PC-9 (cell line): ENCODE results near the gene FERMT3. TPM values are rescaled to one million over a fixed set of nuclear protein-coding genes. Genes with fewer than 3 reads are reported as not detected.
A peak's percentile ranks its signal among the peaks of the same experiment; 100 is the strongest.

Source experiments
- BruUV-seq: library from RNA; stranded (reverse); fragments of 400-500 nt; replicated peaks from 2 replicates; lab custom pipeline; 2021; lab: Mats Ljungman, UMichigan
- CTCF ChIA-PET: fragments of 300-600 bp; sonication (Branson Sonifier 250); formaldehyde crosslinking; loops from one replicate; lab custom pipeline; 2022; ENCODE audit warnings: antibody characterized with exemption; lab: Charles Lee
- POLR2A ChIA-PET: fragments of 300-600 bp; sonication (Branson Sonifier 250); formaldehyde crosslinking; loops from one replicate; lab custom pipeline; 2022; ENCODE audit warnings: antibody characterized with exemption; ENCODE audit not compliant: unreplicated experiment; lab: Charles Lee
- DNase-seq, 2 experiments: peaks; one replicate each; pipeline versions ENCODE4 v3.0.0 to v3.0.0-alpha.2; 2015 to 2022; ENCODE audit warnings: mixed read lengths in 1 of 2
- H2AFZ ChIP-seq: fragments of 200-600 bp; sonication (generic); 2 replicates; pipeline ENCODE4 v1.8.1; 2017; ENCODE audit warnings: antibody characterized with exemption
- H3F3A ChIP-seq: fragments of 200-600 bp; sonication (generic); 2 replicates; pipeline ENCODE4 v1.8.1; 2017; ENCODE audit warnings: antibody characterized with exemption, mild to moderate bottlenecking, low read depth; ENCODE audit not compliant: insufficient read depth
- H3K27ac ChIP-seq: fragments of 200-600 bp; sonication (generic); 2 replicates; pipeline ENCODE4 v1.6.1; 2016; ENCODE audit warnings: mixed run types
- H3K27me3 ChIP-seq: fragments of 200-600 bp; sonication (generic); 2 replicates; pipeline ENCODE4 v1.6.1; 2016; ENCODE audit warnings: low read depth, mixed run types; ENCODE audit not compliant: insufficient read depth
- H3K36me3 ChIP-seq: fragments of 200-600 bp; sonication (generic); 2 replicates; pipeline ENCODE4 v1.6.1; 2016; ENCODE audit warnings: low read depth, mixed run types
- H3K4me1 ChIP-seq: fragments of 200-600 bp; sonication (generic); replicated peaks from 2 replicates; pipeline ENCODE4 v1.6.1; 2016; ENCODE audit warnings: mixed run types; ENCODE audit not compliant: insufficient read depth
- H3K4me2 ChIP-seq: fragments of 200-600 bp; sonication (generic); 2 replicates; pipeline ENCODE4 v1.6.1; 2017; ENCODE audit warnings: mixed run types
- H3K4me3 ChIP-seq: fragments of 200-600 bp; sonication (generic); 2 replicates; pipeline ENCODE4 v1.6.1; 2016; ENCODE audit warnings: mixed run types
- H3K79me2 ChIP-seq: fragments of 200-600 bp; sonication (generic); 2 replicates; pipeline ENCODE4 v1.6.1; 2017; ENCODE audit warnings: low read depth, mixed run types
- H3K9me2 ChIP-seq: fragments of 200-600 bp; sonication (generic); 2 replicates; pipeline ENCODE4 v1.8.1; 2017; ENCODE audit warnings: mild to moderate bottlenecking; ENCODE audit not compliant: insufficient read depth
- H3K9me3 ChIP-seq: fragments of 200-600 bp; sonication (generic); 2 replicates; pipeline ENCODE4 v1.8.1; 2016; ENCODE audit warnings: low read depth; ENCODE audit not compliant: insufficient read depth
- H4K20me1 ChIP-seq: fragments of 200-600 bp; sonication (generic); 2 replicates; pipeline ENCODE4 v1.8.1; 2017; ENCODE audit not compliant: insufficient read depth
- EZH2 ChIP-seq: fragments of 200-600 bp; sonication (generic); IDR thresholded peaks from 2 replicates; pipeline ENCODE4 v1.8.0; 2017; ENCODE audit warnings: antibody characterized with exemption, low read depth
- intact Hi-C: fragments of 100-400 bp; cut with micrococcal nuclease; formaldehyde crosslinking; loops from one replicate; pipeline ENCODE4 v1.10.0; 2022; ENCODE audit not compliant: unreplicated experiment
- total RNA-seq: library from RNA; stranded (reverse); gene quantifications from 2 replicates; pipeline ENCODE4 v1.2.3, GENCODE V29; 2021
- TF ChIP-seq, protein P1 (sequence below): fragments of 200-600 bp; sonication (generic); conservative IDR thresholded peaks from 2 replicates; pipeline ENCODE4 v1.6.1; 2017; ENCODE audit warnings: mixed run types, antibody characterized with exemption, mild to moderate bottlenecking, moderate library complexity

The FERMT3 gene
- total RNA-seq, 1 experiment from 2014 or later: 5.0 TPM

DNA sequence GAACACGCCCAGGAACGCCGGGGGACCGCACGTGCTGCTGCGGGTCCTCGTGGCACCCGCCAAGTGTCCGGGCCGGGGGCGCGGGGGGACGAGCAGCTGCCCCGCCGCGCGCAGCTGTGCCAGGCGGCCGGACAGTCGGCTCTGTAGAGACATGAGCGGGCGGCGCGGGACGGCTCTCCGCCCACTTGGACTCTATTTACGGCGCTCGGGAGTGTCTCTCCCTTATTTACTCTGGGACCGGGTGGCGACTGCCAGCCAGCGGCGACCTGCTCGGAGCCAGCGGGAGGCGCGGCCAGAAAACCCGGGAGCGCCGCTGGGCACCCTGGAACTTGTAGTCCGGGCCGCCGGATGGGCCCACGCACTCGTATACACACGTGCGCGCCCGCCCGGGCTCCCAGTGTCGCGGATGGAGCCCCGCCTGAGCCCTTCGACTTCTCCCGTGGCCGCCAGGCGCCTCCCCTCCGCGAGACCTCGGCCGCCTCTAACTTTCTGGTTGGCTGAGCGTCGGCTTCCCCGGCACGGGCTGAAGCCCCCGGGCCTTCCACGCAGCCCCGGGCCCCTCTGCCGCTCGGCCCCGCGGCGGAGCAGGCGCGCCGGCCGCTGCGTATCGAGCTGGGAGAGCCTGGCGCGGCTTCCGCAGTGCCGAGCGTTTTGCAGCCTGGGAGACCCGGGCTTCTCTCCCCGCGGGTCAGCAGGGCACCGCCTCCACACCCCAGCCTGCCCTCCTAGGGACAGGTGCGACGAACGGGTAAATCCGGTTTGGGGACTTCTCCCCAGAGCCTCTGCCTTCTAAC is 40.5 kb upstream of the FERMT3 start, which contains the start of gene MACROD1:
TSS of gene MACROD1 (minus strand) at position 272 of the 794 bp plus-strand sequence. CDS start at position 153, 119 bp downstream.
- TSS peak; percentile 65 for BruUV-seq

DNA sequence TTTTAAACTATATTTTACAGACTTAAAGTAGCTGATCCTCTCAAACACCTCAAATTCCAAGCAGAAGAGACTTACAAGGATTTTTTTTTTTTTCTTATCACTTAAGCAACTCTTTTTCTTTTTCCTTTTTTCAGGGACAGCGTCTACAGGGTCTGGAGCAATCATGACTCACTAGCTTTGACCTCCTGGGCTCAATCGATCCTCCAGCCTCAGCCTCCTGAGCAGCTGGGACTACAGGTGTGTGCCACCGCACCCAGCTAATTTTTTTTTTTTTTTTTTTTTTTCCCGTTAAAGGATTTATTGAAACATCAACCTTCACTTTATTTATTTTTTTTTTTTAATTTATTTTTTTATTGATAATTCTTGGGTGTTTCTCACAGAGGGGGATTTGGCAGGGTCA is 36.1 kb upstream of the FERMT3 start:
- POLR2A ChIA-PET: no interaction called here
- H3K4me2 ChIP-seq: no peak overlapping the region
- no peaks in the 10 kb centered on the region for H4K20me1 ChIP-seq
- CTCF ChIA-PET: interaction anchor here (0.7 kb wide), 1 partner anchor 15 kb away, joined by 3 read pairs; no protein-coding TSS in a partner anchor
- no peak overlapping the region for H3K27ac ChIP-seq
- intact Hi-C loops: no loop called here
- no peak for TF ChIP-seq EZH2
- TF ChIP-seq, protein P1, sequence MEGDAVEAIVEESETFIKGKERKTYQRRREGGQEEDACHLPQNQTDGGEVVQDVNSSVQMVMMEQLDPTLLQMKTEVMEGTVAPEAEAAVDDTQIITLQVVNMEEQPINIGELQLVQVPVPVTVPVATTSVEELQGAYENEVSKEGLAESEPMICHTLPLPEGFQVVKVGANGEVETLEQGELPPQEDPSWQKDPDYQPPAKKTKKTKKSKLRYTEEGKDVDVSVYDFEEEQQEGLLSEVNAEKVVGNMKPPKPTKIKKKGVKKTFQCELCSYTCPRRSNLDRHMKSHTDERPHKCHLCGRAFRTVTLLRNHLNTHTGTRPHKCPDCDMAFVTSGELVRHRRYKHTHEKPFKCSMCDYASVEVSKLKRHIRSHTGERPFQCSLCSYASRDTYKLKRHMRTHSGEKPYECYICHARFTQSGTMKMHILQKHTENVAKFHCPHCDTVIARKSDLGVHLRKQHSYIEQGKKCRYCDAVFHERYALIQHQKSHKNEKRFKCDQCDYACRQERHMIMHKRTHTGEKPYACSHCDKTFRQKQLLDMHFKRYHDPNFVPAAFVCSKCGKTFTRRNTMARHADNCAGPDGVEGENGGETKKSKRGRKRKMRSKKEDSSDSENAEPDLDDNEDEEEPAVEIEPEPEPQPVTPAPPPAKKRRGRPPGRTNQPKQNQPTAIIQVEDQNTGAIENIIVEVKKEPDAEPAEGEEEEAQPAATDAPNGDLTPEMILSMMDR: no peak
- H3K4me1 ChIP-seq: peaks cover 11% of the 10 kb centered on the region
- DNase-seq: no peak
- H3K79me2 ChIP-seq: peaks cover 4% of the 10 kb centered on the region
- no peaks in the 10 kb centered on the region for H3K36me3 ChIP-seq
- H3F3A ChIP-seq: peaks cover 19% of the 10 kb centered on the region
- no peak overlapping the region for H2AFZ ChIP-seq
- H3K9me2 ChIP-seq: no peaks in the 10 kb centered on the region
- BruUV-seq: no TSS peak
- H3K4me3 ChIP-seq: no peak overlapping the region
- no peaks in the 10 kb centered on the region for H3K9me3 ChIP-seq
- H3K27me3 ChIP-seq: no peaks in the 10 kb centered on the region

More for the DNA sequence above, 40.5 kb upstream of the FERMT3 start, which contains the start of gene MACROD1:
- peaks cover 27% of the 10 kb centered on the region for H3F3A ChIP-seq
- H4K20me1 ChIP-seq: peaks cover under 1% of the 10 kb centered on the region; the same call in 1 of the 2 replicates
- CTCF ChIA-PET: interaction anchor here (0.6 to 0.7 kb wide), 2 partner anchors 9 to 20 kb away, joined by 3 read pairs; partner anchors contain the start of gene STIP1
- intact Hi-C loops: loop anchor here (1.0 kb wide), 1 partner anchor 19 kb away; no protein-coding TSS in a partner anchor
- DNase-seq: peak; percentile 97 to 98
- no peaks in the 10 kb centered on the region for H3K9me2 ChIP-seq
- POLR2A ChIA-PET: interaction anchor here (0.6 to 1.0 kb wide), 4 partner anchors 15 to 871 kb away, joined by 3 to 17 read pairs (median 4); partner anchors contain the start of gene SF1
- peaks cover 4% of the 10 kb centered on the region; the same call in 1 of the 2 replicates for H3K36me3 ChIP-seq
- no peaks in the 10 kb centered on the region for H3K27me3 ChIP-seq
- H3K4me3 ChIP-seq: peak within 1 kb of the TSS; percentile 70
- TF ChIP-seq, protein P1: no peak
- no peak for TF ChIP-seq EZH2
- peak within 1 kb of the TSS; percentile 94 for H3K4me2 ChIP-seq
- no peaks in the 10 kb centered on the region for H3K9me3 ChIP-seq
- peak within 1 kb of the TSS; percentile 84 for H2AFZ ChIP-seq
- H3K4me1 ChIP-seq: peaks cover 22% of the 10 kb centered on the region
- peak within 1 kb of the TSS; percentile 74 for H3K27ac ChIP-seq
- peaks cover 31% of the 10 kb centered on the region for H3K79me2 ChIP-seq

DNA sequence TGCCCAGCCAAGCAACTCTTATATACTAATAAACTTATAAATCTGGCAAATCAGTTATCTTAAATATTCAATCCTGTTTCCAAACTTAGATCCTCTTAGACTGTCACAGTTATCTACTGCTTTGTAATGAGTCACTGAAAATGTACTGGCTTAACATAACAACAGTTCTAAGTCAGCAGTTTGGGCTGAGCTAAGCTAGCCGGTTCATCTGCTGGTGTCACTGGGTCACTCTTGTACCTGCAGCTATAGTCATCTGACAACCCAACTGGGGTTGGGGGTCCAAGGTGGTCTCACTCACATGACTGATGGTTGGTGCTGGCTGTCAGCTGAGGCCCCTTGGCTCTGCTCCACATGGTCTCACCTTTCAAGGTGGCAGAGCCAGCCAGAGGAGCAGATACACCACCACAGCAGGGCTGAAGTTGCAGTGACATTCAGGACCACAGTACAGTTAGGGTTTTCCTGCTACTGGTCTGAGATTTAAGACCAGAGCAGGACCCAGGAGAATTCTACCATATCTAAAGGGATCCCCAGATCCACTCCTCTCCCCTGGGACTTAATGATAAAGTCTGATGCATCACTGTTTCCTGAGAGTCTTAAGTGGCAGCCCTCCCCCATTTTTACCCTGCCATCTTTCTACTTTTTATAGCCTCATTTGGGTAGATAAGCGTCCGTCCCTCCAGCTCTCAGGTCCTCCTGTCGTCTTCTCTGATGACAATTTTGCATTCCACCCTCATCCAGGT is 32.7 kb upstream of the FERMT3 start:
- Histone ChIP-seq H3K9me3 (no peaks in the 10 kb centered on the region), H4K20me1 (no peaks in the 10 kb centered on the region), H3K27ac (no peak overlapping the region), H3K4me2 (no peak overlapping the region), H3K36me3 (no peaks in the 10 kb centered on the region), H2AFZ (no peak overlapping the region), H3K79me2 (no peaks in the 10 kb centered on the region), H3K27me3 (no peaks in the 10 kb centered on the region), H3F3A (peaks cover 10% of the 10 kb centered on the region), H3K9me2 (no peaks in the 10 kb centered on the region), H3K4me1 (no peaks in the 10 kb centered on the region), H3K4me3 (no peak overlapping the region)
- CTCF ChIA-PET: interaction anchor here (0.7 kb wide), 1 partner anchor 144 kb away, joined by 3 read pairs; no protein-coding TSS in a partner anchor
- POLR2A ChIA-PET: no interaction called here
- BruUV-seq: no TSS peak
- intact Hi-C loops: no loop called here
- DNase-seq: no peak
- TF ChIP-seq, protein P1: no peak
- no peak for TF ChIP-seq EZH2
